HCT116 (cell line): ENCODE data around the gene CAB39. TPM values are rescaled to one million over a fixed set of nuclear protein-coding genes. Genes with fewer than 3 reads are reported as not detected.

ENCODE experiments used
- ATAC-seq: fragments of 200-7000 bp; cut with Tn5 transposase; 2 replicates; pipeline ENCODE4 v1.9.1; 2020; ENCODE audit warnings: mild to moderate bottlenecking, moderate library complexity
- BruUV-seq: library from RNA; stranded (reverse); fragments of 400-500 nt; replicated peaks from 2 replicates; lab custom pipeline; 2021; lab: Mats Ljungman, UMichigan
- CTCF ChIA-PET: fragments of 300-600 bp; sonication (Branson Sonifier 250); formaldehyde crosslinking; loops from one replicate; lab custom pipeline; 2021; ENCODE audit warnings: antibody characterized with exemption; lab: Charles Lee
- POLR2A ChIA-PET: fragments of 300-600, 350-600 bp; sonication (Branson Sonifier 250); formaldehyde crosslinking; loops from one replicate; lab custom pipeline; 2021; ENCODE audit warnings: antibody characterized with exemption; lab: Charles Lee
- RAD21 ChIA-PET, 2 experiments: fragments of 300-600 bp; sonication (Branson Sonifier 250); formaldehyde crosslinking; loops; one replicate each; lab custom pipeline; 2023; ENCODE audit warnings: low total read pairs in 2 of 2; ENCODE audit not compliant: uncharacterized antibody in 2 of 2, unreplicated experiment in 2 of 2, low non-redundant PET in 1 of 2; lab: Charles Lee
- DNase-seq: peaks from one replicate; pipeline ENCODE4 v3.0.0-alpha.2; 2010; ENCODE audit warnings: low read depth, low spot score
- H2AFZ ChIP-seq: fragments of 200-600 bp; shearing (Covaris generic), sonication (generic); 2 replicates; pipeline ENCODE4 v1.6.1; 2017; ENCODE audit warnings: low read depth, mixed run types, mixed read lengths, antibody characterized with exemption, low read length; ENCODE audit not compliant: poor library complexity, severe bottlenecking
- H3K27ac ChIP-seq: 2 replicates; pipeline ENCODE4 v1.5.1; 2012; ENCODE audit warnings: low read depth, low read length
- H3K27me3 ChIP-seq: fragments of 200-600 bp; sonication (generic); 2 replicates; pipeline ENCODE4 v1.6.1; 2016; ENCODE audit warnings: mixed run types, low read length, mixed read lengths; ENCODE audit not compliant: insufficient read depth
- H3K36me3 ChIP-seq, 2 experiments: fragments of 200-500 bp in 1 of 2; fragments of 200-600 bp in 1 of 2; sonication (Bioruptor generic) in 1 of 2; sonication (generic) in 1 of 2; 2 replicates each; pipeline versions ENCODE4 v1.5.1 to v1.6.1; 2014 to 2016; ENCODE audit warnings: low read length in 2 of 2, inconsistent platforms in 1 of 2, mixed read lengths in 1 of 2, mixed run types in 1 of 2; ENCODE audit not compliant: insufficient read depth in 2 of 2, control insufficient read depth in 1 of 2
- H3K4me1 ChIP-seq, 2 experiments: fragments of 200-600 bp in 1 of 2; sonication (generic) in 1 of 2; 2 replicates each; pipeline versions ENCODE4 v1.5.1 to v1.6.1; 2012 to 2017; ENCODE audit warnings: low read length in 2 of 2, inconsistent platforms in 1 of 2, mild to moderate bottlenecking in 1 of 2, mixed read lengths in 1 of 2, mixed run types in 1 of 2, moderate library complexity in 1 of 2; ENCODE audit not compliant: insufficient read depth in 2 of 2, control insufficient read depth in 1 of 2
- H3K4me2 ChIP-seq: fragments of 200-600 bp; sonication (generic); 2 replicates; pipeline ENCODE4 v1.6.1; 2017; ENCODE audit warnings: mixed run types, low read length, mixed read lengths
- H3K4me3 ChIP-seq, 2 experiments: fragments of 200-600 bp in 1 of 2; sonication (generic) in 1 of 2; replicated peaks in 1 of 2; 2 replicates each; pipeline ENCODE4 v1.5.1; 2011 to 2016; ENCODE audit warnings: low read length in 2 of 2, control low read depth in 1 of 2, low read depth in 1 of 2, mild to moderate bottlenecking in 1 of 2, mixed read lengths in 1 of 2, mixed run types in 1 of 2
- H3K79me2 ChIP-seq: fragments of 200-600 bp; sonication (generic); 2 replicates; pipeline ENCODE4 v1.6.1; 2017; ENCODE audit warnings: mild to moderate bottlenecking, mixed run types, low read length, moderate library complexity, mixed read lengths; ENCODE audit not compliant: insufficient read depth
- H3K9ac ChIP-seq: fragments of 200-600 bp; sonication (generic); 2 replicates; pipeline ENCODE4 v1.6.1; 2016; ENCODE audit warnings: low read length, mixed read lengths
- H3K9me2 ChIP-seq: fragments of 200-600 bp; sonication (generic), shearing (Covaris generic); 2 replicates; pipeline ENCODE4 v1.6.1; 2017; ENCODE audit warnings: mixed run types, mild to moderate bottlenecking, moderate library complexity; ENCODE audit not compliant: insufficient read depth
- H3K9me3 ChIP-seq, 2 experiments: fragments of 200-500 bp in 1 of 2; fragments of 200-600 bp in 1 of 2; sonication (Bioruptor generic) in 1 of 2; sonication (generic) in 1 of 2; 2 replicates each; pipeline ENCODE4 v1.6.1; 2014 to 2017; ENCODE audit warnings: low read length in 2 of 2, mixed read lengths in 2 of 2, inconsistent platforms in 1 of 2, low read depth in 1 of 2, mild to moderate bottlenecking in 1 of 2, mixed run types in 1 of 2, moderate library complexity in 1 of 2; ENCODE audit not compliant: control insufficient read depth in 1 of 2, insufficient read depth in 1 of 2
- H4K20me1 ChIP-seq: fragments of 200-600 bp; sonication (generic), shearing (Covaris generic); 2 replicates; pipeline ENCODE4 v1.6.1; 2017; ENCODE audit warnings: mixed run types, mild to moderate bottlenecking, moderate library complexity; ENCODE audit not compliant: insufficient read depth
- ATF3 ChIP-seq: IDR thresholded peaks from 2 replicates; pipeline ENCODE4 v1.6.1; 2012
- CBX3 ChIP-seq: IDR thresholded peaks from 2 replicates; pipeline ENCODE4 v1.6.1; 2012; ENCODE audit warnings: low read depth
- CEBPB ChIP-seq: IDR thresholded peaks from 2 replicates; pipeline ENCODE4 v1.6.1; 2012; ENCODE audit warnings: low read depth
- EZH2phosphoT487 ChIP-seq: fragments of 200-600 bp; IDR thresholded peaks from 2 replicates; pipeline ENCODE4 v1.6.1; 2018; ENCODE audit warnings: antibody characterized with exemption, borderline replicate concordance
- FOSL1 ChIP-seq: IDR thresholded peaks from 2 replicates; pipeline ENCODE4 v1.6.1; 2012; ENCODE audit warnings: low read depth
- JUND ChIP-seq: IDR thresholded peaks from 2 replicates; pipeline ENCODE4 v1.6.1; 2012
- MAX ChIP-seq: IDR thresholded peaks from 2 replicates; pipeline ENCODE4 v1.6.1; 2012
- POLR2A ChIP-seq: IDR thresholded peaks from 2 replicates; pipeline ENCODE4 v1.7.0; 2011; ENCODE audit warnings: borderline replicate concordance; ENCODE audit not compliant: insufficient read depth, insufficient read length; ENCODE audit errors: extremely low read depth
- POLR2AphosphoS5 ChIP-seq: IDR thresholded peaks from 2 replicates; pipeline ENCODE4 v1.6.1; 2011; ENCODE audit warnings: mild to moderate bottlenecking, low read depth, low read length, moderate library complexity
- RAD21 ChIP-seq: IDR thresholded peaks from 2 replicates; pipeline ENCODE4 v1.6.1; 2012; ENCODE audit warnings: low read depth, mild to moderate bottlenecking
- SP1 ChIP-seq: IDR thresholded peaks from 2 replicates; pipeline ENCODE4 v1.6.1; 2012; ENCODE audit warnings: low read depth
- SRF ChIP-seq: IDR thresholded peaks from 2 replicates; pipeline ENCODE4 v1.6.1; 2012; ENCODE audit warnings: low read depth
- TCF7L2 ChIP-seq: IDR thresholded peaks from 2 replicates; pipeline ENCODE4 v1.7.0; 2011; ENCODE audit warnings: borderline replicate concordance, inconsistent platforms; ENCODE audit not compliant: insufficient read depth, insufficient read length; ENCODE audit errors: extremely low read depth
- YY1 ChIP-seq: IDR thresholded peaks from 2 replicates; pipeline ENCODE4 v1.6.1; 2011; ENCODE audit warnings: low read length, low read depth, moderate library complexity, mild to moderate bottlenecking; ENCODE audit not compliant: insufficient replicate concordance; ENCODE audit errors: extremely low read depth
- ZBTB33 ChIP-seq: IDR thresholded peaks from 2 replicates; pipeline ENCODE4 v1.6.1; 2011; ENCODE audit warnings: mild to moderate bottlenecking, low read length, moderate library complexity; ENCODE audit not compliant: insufficient replicate concordance; ENCODE audit errors: extremely low read depth
- ZNF274 ChIP-seq: fragments of 200-500 bp; sonication (Bioruptor generic); IDR thresholded peaks from 2 replicates; pipeline ENCODE4 v1.6.1; 2014; ENCODE audit warnings: mild to moderate bottlenecking, low read depth, low read length, inconsistent platforms
- intact Hi-C: fragments of 100-400 bp; cut with micrococcal nuclease; formaldehyde crosslinking; loops from 2 replicates; pipeline ENCODE4 v1.10.0; 2022
- total RNA-seq: library from RNA; stranded (reverse); gene quantifications from one replicate; pipeline ENCODE4 v1.2.1, GENCODE V29; 2021; ENCODE audit not compliant: unreplicated experiment

CAB39 gene
- total RNA-seq, 1 experiment from 2014 or later, result 63.6 TPM

GRCh38 chr2:230738391-230738811 lies 25.8 kb downstream of the CAB39 start:
- ChIA-PET POLR2A (no interaction called here), RAD21 (no interaction called here), CTCF (no interaction called here)
- TF ChIP-seq ZNF274 (no peak), ATF3 (no peak), TCF7L2 (no peak), POLR2A (no peak), CEBPB (no peak), ZBTB33 (no peak)
- H3K4me3 ChIP-seq, result no peak overlapping the region
- no peaks in the 10 kb centered on the region for H4K20me1 ChIP-seq
- H3K79me2 ChIP-seq, result peaks cover 93% of the 10 kb centered on the region
- no peaks in the 10 kb centered on the region for H3K9me2 ChIP-seq
- peaks cover 0 to 5% of the 10 kb centered on the region in 2 experiments; a peak in 1 of 4 replicates for H3K36me3 ChIP-seq
- H3K27me3 ChIP-seq, result no peaks in the 10 kb centered on the region
- BruUV-seq, result no TSS peak
- no peak overlapping the region for H3K9ac ChIP-seq
- DNase-seq, result no peak
- no peak overlapping the region for H2AFZ ChIP-seq
- peaks cover 12 to 20% of the 10 kb centered on the region in 2 experiments; a peak in 2 of 4 replicates for H3K4me1 ChIP-seq
- no peak for ATAC-seq
- intact Hi-C loops, result no loop called here
- no peak overlapping the region for H3K4me2 ChIP-seq
- no peak overlapping the region for H3K27ac ChIP-seq
- H3K9me3 ChIP-seq, result no peaks in the 10 kb centered on the region

- H3K36me3 ChIP-seq, result peaks cover 0 to 5% of the 10 kb centered on the region in 2 experiments; a peak in 1 of 4 replicates
- no peak overlapping the region for H3K4me2 ChIP-seq
- intact Hi-C loops, result no loop called here
- no TSS peak for BruUV-seq
- H3K27ac ChIP-seq, result no peak overlapping the region
- TF ChIP-seq FOSL1, result no peak
- no peak for TF ChIP-seq SP1
- no peak for TF ChIP-seq RAD21
- no peak for TF ChIP-seq JUND
- no peak for TF ChIP-seq ZBTB33
- no peak for TF ChIP-seq ATF3
- no peak for TF ChIP-seq SRF
- TF ChIP-seq YY1, result no peak
- TF ChIP-seq MAX, result no peak
- TF ChIP-seq POLR2AphosphoS5, result no peak
- TF ChIP-seq EZH2phosphoT487, result no peak
- TF ChIP-seq CBX3, result no peak
- H3K27me3 ChIP-seq, result no peaks in the 10 kb centered on the region
- H3K4me1 ChIP-seq, result peaks cover 12 to 20% of the 10 kb centered on the region in 2 experiments; a peak in 2 of 4 replicates
- ChIA-PET POLR2A (no interaction called here), CTCF (no interaction called here), RAD21 (no interaction called here)
- H3K9me3 ChIP-seq, result no peaks in the 10 kb centered on the region
- ATAC-seq (no peak), DNase-seq (no peak)
- H3K9ac ChIP-seq, result no peak overlapping the region
- H3K4me3 ChIP-seq, result no peak overlapping the region
- H3K9me2 ChIP-seq, result no peaks in the 10 kb centered on the region
- H3K79me2 ChIP-seq, result peaks cover 91% of the 10 kb centered on the region
- no peaks in the 10 kb centered on the region for H4K20me1 ChIP-seq
- H2AFZ ChIP-seq, result no peak overlapping the region
Observed at GRCh38 chr2:230738924-230739323, 26.3 kb downstream of the CAB39 start.
